GM20431 (cell line): ENCODE results near the gene KIAA1217.

Source experiments
- in situ Hi-C: fragments of 300-500 bp; cut with MseI, MboI; formaldehyde crosslinking; loops from one replicate; pipeline ENCODE4 v1.15.0; 2020; ENCODE audit warnings: low sequenced_read_pairs; ENCODE audit not compliant: unreplicated experiment

Gene KIAA1217

GRCh38 chr10:24207781-24208611, 942 bp upstream of the KIAA1217 start:
- in situ Hi-C loops, result no loop called here

GRCh38 chr10:24209432-24209771, 464 bp downstream of the KIAA1217 start:
- in situ Hi-C loops, result no loop called here

- in situ Hi-C loops, result no loop called here
These were observed 1.1 kb downstream of the KIAA1217 start for GRCh38 chr10:24209946-24210491.

GRCh38 chr10:24210501-24210900, 1.6 kb downstream of the KIAA1217 start:
- in situ Hi-C loops, result no loop called here

GRCh38 chr10:24213266-24213665, 4.3 kb downstream of the KIAA1217 start:
- in situ Hi-C loops, result no loop called here

GRCh38 chr10:24213881-24214280, 4.9 kb downstream of the KIAA1217 start:
- in situ Hi-C loops, result no loop called here

- in situ Hi-C loops, result no loop called here
These were observed 5.8 kb downstream of the KIAA1217 start for GRCh38 chr10:24214762-24215161.

- in situ Hi-C loops, result no loop called here
These were observed 6.3 kb downstream of the KIAA1217 start for GRCh38 chr10:24215196-24215595.

- in situ Hi-C loops, result no loop called here
These were observed 6.7 kb downstream of the KIAA1217 start for GRCh38 chr10:24215603-24216002.

- in situ Hi-C loops, result no loop called here
These were observed 11.0 kb downstream of the KIAA1217 start for GRCh38 chr10:24219963-24220362.

GRCh38 chr10:24223341-24223740, 14.4 kb downstream of the KIAA1217 start:
- in situ Hi-C loops, result no loop called here

- in situ Hi-C loops, result no loop called here
These were observed 15.0 kb downstream of the KIAA1217 start for GRCh38 chr10:24223953-24224352.

- in situ Hi-C loops, result no loop called here
These were observed 19.7 kb downstream of the KIAA1217 start for GRCh38 chr10:24228642-24229041.

- in situ Hi-C loops, result no loop called here
These were observed 21.0 kb downstream of the KIAA1217 start for GRCh38 chr10:24229909-24230308.

GRCh38 chr10:24231200-24231599, 22.3 kb downstream of the KIAA1217 start:
- in situ Hi-C loops, result no loop called here

- in situ Hi-C loops, result no loop called here
These were observed 25.8 kb downstream of the KIAA1217 start for GRCh38 chr10:24234784-24235183.

- in situ Hi-C loops, result no loop called here
These were observed 26.5 kb downstream of the KIAA1217 start for GRCh38 chr10:24235471-24235870.

- in situ Hi-C loops, result no loop called here
These were observed 29.0 kb downstream of the KIAA1217 start for GRCh38 chr10:24237801-24238395.

GRCh38 chr10:24238519-24239247, 29.7 kb downstream of the KIAA1217 start:
- in situ Hi-C loops, result no loop called here

- in situ Hi-C loops, result no loop called here
These were observed 30.5 kb downstream of the KIAA1217 start for GRCh38 chr10:24239289-24240040.
